ENCODE data around the gene ZNF280A.

GRCh38 chr22:22531770-22532546 lies 11.9 kb upstream of the ZNF280A start:
- TF ChIP-seq CTCF (IDR thresholded peaks at IDR 0.05; ENCODE audit: low read length) (no peak), EZH2 (optimal IDR thresholded peaks at IDR 0.05; ENCODE audit: low read depth, low read length) (no peak), EZH2phosphoT487 (IDR thresholded peaks at IDR 0.05; ENCODE audit: low read length) (no peak)
